GM04504 (cell line): ENCODE measurements around the gene LRBA.

ENCODE experiments used
- DNase-seq: peaks from one replicate; pipeline ENCODE4 v3.0.0-alpha.2; 2012; ENCODE audit warnings: low read depth

LRBA gene

GRCh38 chr4:150242820-150243458 lies 772.1 kb downstream of the LRBA start:
- no peak for DNase-seq

GRCh38 chr4:150240011-150240410 lies 775.1 kb downstream of the LRBA start:
- DNase-seq: no peak

DNA sequence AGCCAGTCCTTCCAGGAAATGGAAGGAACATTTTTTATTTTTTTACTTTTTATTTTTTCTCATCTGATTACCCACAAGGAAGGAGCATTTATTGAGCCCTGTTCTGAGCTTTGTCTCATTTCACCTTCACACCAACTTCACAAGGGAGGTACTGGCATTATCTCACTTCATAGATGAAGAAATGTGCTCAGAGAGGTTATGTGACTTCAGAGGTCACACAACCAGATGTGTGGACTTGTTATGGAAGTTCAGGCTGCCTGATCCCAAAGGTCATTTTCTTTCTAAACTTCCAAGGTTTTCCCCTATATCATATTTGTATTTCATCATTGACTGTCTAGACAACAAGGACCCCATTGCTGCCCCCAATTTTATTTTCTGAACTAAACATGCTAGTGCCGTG lies 776.5 kb downstream of the LRBA start:
- no peak for DNase-seq

DNA sequence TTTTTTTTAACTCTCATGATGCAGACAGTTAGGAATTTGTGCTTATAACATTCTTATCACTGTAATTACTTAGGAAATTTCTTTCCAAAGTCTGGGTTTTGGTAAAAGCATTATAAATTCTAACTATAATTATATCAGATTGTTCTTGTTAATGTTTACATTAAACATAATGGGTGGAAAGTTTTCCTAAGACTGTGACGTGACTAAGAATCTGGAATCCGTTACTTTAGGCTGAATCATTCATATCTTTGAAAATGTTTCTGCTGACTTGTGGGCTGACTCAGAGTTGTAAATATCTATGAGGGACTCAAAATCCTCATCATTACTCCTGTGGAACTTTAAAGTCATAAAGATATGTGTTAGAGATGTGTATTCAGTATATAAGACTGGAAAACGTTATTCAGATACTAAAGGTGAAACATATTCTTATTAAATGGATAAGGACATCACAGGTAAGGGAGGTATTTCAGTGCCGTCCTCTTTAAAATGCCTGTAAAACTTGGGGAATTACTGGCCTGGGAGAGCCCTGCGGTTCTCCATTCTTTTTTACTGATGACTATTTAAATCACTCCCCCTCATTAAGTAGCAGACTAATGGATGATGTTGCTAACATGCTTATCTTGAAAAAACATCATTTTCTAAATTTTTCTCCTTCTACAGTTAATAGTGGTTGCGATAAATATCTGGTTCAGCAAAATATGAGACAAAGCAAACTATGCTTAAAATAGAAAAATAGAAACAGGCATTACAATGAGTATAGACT lies 777.8 kb downstream of the LRBA start:
- DNase-seq: peak; percentile 85

DNA sequence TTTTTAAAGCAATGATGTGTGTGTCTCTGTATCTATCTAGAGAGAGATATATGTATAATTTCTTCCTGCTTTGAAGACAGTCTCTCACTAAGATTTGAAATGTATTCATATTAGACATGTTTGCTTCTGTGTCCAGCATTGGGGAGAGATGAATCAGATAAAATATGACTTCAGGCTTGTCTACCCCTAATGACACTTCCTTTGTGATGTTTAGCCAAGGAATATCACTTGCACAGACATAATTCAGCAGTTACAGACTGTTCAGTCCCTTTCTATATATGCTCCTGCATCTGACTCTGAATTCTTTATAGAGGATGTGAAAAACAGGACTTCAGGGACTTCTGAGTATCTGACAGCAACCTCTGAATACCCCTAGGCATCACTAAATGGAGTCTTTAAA lies 778.5 kb downstream of the LRBA start:
- no peak for DNase-seq

GRCh38 chr4:150235808-150236271 lies 779.2 kb downstream of the LRBA start:
- DNase-seq: no peak

DNA sequence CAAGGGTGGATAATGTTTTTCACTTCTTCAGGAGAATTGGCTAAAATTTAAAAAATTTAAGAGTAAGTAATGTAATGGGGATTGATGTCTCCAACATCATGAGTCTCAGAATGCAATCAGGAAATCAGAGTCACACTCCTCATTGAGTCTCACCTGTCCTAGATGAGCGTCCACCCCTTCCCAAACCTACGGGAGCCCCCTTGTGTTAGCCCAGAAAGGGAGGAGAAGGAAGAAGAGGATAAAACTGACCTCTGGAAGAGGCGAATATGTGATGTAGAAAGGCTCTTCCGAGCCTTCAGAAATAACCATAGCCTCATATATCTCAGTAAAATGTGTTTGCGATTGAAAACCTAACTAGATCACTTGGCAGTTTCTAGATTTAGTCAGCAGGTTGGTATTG lies 779.8 kb downstream of the LRBA start:
- no peak for DNase-seq

GRCh38 chr4:150234246-150234645 lies 780.8 kb downstream of the LRBA start:
- DNase-seq: no peak

- DNase-seq: no peak
Observed at GRCh38 chr4:150232029-150232428, 783.1 kb downstream of the LRBA start.

DNA sequence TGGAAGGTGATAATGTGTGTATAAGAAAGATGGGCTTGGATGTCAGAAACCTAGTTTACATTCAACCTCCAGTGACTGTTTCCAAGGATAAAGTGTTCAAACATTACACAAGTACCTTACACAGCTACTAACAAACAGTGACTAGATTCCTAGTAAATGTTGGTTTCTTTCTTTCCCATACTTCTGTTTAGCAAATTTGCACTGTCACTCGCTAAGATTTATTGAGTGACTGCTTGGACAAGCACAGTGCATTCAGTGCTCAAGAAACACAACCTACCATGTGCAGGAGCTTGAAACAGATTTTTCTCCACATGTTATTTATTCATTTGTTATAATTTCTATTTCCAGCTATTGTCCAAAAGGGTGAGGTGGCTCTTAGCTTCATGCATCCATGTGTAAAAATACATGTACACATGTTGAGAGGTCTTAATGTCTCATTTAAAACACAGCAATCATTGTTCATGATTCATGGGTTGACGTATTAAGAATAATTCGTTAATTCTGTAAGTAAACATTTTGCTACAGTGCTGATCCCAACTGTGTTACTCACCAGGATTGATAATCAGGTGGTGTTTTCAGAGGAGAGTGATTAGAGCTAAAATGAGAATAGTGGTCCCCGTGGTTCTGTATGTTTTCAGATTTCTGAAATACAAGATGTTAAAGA lies 783.8 kb downstream of the LRBA start:
- DNase-seq: no peak

GRCh38 chr4:150230561-150230960 lies 784.5 kb downstream of the LRBA start:
- no peak for DNase-seq

GRCh38 chr4:150229520-150229919 lies 785.6 kb downstream of the LRBA start:
- DNase-seq: no peak

GRCh38 chr4:150224896-150225591 lies 790.0 kb downstream of the LRBA start:
- DNase-seq: peak; percentile 91

DNA sequence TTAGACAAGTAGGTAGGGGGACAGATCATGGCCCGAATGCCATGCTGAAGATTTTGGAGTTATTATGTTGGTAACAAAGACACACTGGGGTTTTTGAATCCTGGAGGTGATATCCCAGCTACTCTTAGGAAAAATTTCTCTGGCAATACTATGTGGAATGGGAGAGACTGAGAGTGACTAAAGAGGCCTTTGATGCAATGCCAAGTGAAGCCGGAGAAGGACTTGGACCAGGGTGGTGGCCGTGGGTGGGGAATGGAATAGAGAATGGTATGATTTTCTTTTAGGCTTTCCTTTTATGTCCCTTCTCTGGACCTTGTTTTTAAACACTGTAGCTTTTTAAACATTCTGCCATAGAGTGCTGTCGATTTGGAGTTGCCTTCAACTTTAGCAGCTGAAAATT lies 795.2 kb downstream of the LRBA start:
- no peak for DNase-seq

GRCh38 chr4:150218447-150218846 lies 796.6 kb downstream of the LRBA start:
- no peak for DNase-seq

DNA sequence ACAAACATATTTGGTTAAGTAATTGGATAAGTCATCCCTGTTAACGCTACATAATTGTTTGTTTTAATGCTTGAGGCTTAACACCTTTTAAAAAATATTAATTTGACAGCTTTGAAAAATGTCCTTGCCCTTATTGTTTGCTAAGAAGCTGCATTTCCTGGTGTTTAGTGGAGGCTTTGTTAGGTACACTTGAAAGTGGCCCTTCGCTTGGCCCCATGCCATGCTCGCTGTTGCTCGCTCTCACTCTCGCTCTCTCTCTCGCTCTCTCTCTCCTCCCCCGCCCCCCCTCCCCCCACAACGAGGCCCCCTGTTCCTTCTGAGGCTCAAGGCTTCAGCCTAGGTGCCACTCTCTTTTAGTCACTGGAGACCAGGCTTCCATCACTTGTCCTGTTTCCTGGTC lies 797.3 kb downstream of the LRBA start:
- no peak for DNase-seq

GRCh38 chr4:150217192-150217591 lies 797.9 kb downstream of the LRBA start:
- peak; percentile 51 for DNase-seq

DNA sequence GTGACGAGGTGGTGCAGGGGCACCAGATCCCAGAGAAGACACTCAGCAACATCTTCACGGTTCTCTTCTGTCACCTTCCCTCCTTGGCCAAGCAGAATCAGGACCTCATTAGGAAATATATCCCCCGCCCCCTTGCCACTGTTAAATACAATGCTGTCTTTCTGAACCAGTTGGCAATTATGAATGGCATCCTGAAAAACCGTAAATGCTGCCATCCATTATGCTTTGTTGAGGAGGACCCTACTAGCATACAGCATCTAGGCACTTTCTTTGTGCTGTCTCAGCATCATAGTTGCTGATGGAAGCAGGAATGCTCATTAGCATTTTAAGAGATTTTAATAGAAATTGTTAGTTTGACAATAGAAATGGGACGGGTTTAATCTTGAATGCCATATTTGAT lies 798.4 kb downstream of the LRBA start:
- no peak for DNase-seq

GRCh38 chr4:150215601-150216000 lies 799.5 kb downstream of the LRBA start:
- no peak for DNase-seq
